Loucy (cell line): Measurements from ENCODE around the gene SPATA17.

ENCODE experiments used
- EZH2phosphoT487 ChIP-seq: fragments of 200-600 bp; IDR thresholded peaks from 2 replicates; pipeline ENCODE4 v1.6.1; 2018; ENCODE audit warnings: antibody characterized with exemption, mild to moderate bottlenecking, moderate library complexity, borderline replicate concordance
- TF ChIP-seq, protein P1 (sequence below): fragments of 200-600 bp; sonication (generic); conservative IDR thresholded peaks from 2 replicates; pipeline ENCODE4 v1.5.1; 2014; ENCODE audit warnings: mild to moderate bottlenecking, antibody characterized with exemption, low read length

DNA sequence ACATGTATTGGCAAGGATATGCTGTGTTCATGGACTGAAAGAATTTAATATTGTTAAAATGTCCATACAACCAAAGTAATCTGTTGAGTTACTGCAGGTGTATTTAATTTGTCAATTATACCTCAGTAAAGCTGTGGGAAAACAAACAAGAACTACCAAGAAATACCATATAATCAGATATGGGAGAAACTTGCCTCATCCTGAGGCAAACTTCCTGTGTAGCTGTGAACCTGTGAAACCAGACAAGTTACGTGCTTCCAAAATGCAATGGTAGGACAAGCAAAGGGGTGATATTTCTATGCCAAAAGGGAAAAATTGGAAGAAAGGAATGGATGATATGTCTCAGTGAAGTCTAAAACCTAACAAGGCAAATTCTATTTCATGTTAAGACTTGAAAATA is 174.6 kb downstream of the SPATA17 start:
- TF ChIP-seq, protein P1, sequence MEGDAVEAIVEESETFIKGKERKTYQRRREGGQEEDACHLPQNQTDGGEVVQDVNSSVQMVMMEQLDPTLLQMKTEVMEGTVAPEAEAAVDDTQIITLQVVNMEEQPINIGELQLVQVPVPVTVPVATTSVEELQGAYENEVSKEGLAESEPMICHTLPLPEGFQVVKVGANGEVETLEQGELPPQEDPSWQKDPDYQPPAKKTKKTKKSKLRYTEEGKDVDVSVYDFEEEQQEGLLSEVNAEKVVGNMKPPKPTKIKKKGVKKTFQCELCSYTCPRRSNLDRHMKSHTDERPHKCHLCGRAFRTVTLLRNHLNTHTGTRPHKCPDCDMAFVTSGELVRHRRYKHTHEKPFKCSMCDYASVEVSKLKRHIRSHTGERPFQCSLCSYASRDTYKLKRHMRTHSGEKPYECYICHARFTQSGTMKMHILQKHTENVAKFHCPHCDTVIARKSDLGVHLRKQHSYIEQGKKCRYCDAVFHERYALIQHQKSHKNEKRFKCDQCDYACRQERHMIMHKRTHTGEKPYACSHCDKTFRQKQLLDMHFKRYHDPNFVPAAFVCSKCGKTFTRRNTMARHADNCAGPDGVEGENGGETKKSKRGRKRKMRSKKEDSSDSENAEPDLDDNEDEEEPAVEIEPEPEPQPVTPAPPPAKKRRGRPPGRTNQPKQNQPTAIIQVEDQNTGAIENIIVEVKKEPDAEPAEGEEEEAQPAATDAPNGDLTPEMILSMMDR = no peak
- no peak for TF ChIP-seq EZH2phosphoT487
